GM08714 (cell line): Measurements from ENCODE around the gene GPR137B.

ENCODE experiments used
- H3K4me3 ChIP-seq: fragments of 200-500 bp; sonication (Bioruptor generic); 2 replicates; pipeline ENCODE4 v1.5.1; 2014; ENCODE audit warnings: mild to moderate bottlenecking, low read length, inconsistent platforms
- ZNF274 ChIP-seq: IDR thresholded peaks from 2 replicates; pipeline ENCODE4 v1.6.1; 2012; ENCODE audit warnings: mild to moderate bottlenecking, low read depth, low read length

The GPR137B gene

DNA sequence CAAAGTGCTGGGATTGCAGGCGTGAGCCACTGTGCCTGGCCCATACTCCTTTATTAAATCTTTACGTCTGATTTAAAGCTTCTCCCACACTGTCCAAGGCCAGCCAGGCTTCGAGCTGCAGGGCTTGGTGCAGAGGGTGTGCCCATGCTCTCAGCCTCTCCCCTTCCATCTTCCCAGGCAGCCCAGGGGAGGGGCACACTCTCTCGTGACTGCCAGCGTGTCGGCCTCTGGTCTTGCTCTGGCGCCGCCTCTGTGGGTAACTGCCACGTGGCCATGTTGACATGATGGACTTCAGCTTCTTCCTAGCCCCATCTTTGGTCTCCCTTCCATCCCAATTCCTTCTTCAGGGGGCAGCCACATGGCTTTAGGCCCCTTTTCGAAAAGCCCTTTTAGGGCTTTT lies 4.7 kb downstream of the GPR137B start:
- H3K4me3 ChIP-seq: no peak overlapping the region
- TF ChIP-seq ZNF274: no peak

DNA sequence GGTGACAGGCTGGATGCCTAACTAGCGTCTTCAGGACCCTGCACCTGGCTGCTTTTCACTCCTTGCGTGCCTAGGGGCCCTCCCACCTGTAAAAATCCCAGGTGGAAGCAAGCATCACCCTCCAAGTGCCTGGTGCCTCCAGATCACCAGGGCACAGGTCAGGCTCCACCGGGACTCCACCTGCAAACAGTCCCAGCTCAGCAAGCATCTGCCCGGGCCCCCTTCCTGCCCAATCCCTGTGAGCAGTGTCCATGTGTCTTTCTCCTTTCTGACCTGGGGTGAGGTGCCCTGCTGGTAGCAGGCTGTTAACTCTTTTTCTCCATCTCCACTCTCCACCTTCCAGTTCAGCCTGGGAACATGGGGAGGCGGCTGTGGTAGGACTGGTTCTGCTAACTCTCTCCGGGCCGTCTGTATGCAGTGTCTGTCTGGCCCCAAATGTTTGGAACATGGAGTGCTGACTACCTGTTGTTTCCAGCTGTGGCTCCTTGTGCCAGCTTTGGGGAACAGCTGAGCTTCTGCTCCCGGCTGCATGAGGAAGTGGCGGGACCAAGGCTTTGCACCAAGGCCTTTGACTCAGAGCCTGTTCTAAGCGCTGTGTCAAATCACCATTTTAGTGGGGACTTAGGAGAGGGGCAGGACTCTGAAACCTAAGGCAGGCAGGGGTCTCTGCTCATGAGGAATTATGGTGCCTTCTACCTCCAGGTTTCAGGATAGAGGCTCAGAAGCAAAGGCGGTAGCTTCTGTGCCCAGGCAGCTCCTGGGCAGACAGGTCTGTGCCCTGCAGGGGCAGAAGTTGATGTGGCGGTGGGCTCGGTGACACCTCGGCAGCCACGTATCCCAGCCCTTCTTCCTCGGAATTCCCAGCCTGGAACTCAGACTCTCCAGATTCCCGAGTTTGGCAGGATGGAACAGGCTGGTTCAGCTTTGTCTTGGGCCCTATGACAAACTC lies 5.5 kb downstream of the GPR137B start:
- H3K4me3 ChIP-seq: no peak overlapping the region
- no peak for TF ChIP-seq ZNF274

DNA sequence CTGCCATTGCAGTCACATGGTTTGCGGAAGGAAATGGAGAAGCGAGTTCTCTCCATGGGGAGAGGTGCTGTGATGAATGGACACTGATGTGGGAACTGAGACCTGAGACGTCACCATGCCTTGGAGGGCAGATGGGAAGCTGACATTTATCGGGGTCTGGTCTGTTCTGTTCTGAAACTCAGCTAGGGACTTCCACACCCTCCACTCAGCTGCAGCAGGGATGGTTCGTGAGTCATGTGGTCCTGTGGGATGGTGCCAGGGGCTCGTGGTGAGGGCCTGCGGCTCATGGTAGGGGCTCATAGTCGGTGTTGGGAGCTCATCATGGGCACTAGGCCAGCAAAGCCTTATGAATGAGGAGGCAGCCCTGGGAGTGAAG lies 6.1 kb downstream of the GPR137B start:
- H3K4me3 ChIP-seq: no peak overlapping the region
- TF ChIP-seq ZNF274: no peak

DNA sequence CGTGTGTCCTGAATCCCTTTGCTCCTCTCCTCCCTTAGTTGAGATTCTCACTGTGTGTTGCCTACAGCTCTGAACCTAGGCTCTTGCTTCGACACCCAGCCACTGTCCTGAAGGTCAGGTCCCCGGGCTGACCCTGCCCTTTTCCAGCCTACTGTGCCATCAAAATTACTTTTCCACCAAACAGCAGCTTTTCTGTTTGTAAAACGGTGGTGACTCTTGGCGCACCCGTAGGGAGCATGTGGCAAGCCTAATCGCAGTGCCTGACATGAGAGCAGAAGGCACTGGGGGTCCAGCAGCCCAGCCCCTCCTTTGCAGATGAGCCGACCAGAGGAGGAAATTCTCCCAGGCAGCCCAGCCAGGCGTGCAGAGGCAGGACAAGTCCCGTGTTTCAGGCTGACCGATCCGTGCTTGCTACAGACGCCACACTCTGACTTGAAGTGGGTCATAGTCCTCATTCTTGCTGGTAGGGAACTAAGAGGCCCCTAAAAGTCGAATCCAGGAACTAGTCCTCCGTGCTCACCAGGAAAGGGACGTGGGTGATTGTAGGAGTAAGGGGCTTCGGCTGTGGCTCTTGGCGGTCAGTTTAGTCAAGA lies 6.8 kb downstream of the GPR137B start:
- H3K4me3 ChIP-seq: no peak overlapping the region
- no peak for TF ChIP-seq ZNF274

DNA sequence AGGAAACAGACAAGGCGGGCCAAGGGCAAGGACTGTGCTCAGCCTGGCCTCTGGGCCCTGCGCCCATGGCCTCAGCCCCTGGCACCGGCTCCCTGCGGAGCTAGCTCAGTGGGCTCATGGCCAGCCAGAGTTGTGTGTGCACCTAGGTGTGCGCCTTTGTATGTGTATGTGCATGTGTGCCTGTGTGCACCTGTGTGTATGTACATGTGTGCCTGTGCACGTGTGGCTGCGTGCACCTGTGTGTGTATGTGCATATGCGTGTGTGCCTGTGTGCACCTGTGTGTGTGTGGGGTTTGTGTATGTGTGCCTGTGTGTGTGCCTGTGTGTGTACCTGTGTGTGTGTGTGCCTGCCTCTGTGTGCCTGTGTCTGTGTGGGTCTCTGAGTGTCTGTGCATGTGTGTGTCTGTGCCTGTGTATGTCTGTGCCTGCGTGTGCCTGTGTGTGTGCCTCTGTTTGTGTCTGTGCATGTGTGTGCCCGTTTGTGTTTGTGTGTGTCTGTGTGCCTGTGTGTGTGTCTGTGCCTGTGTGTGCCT lies 7.4 kb downstream of the GPR137B start:
- TF ChIP-seq ZNF274: no peak
- no peak overlapping the region for H3K4me3 ChIP-seq

DNA sequence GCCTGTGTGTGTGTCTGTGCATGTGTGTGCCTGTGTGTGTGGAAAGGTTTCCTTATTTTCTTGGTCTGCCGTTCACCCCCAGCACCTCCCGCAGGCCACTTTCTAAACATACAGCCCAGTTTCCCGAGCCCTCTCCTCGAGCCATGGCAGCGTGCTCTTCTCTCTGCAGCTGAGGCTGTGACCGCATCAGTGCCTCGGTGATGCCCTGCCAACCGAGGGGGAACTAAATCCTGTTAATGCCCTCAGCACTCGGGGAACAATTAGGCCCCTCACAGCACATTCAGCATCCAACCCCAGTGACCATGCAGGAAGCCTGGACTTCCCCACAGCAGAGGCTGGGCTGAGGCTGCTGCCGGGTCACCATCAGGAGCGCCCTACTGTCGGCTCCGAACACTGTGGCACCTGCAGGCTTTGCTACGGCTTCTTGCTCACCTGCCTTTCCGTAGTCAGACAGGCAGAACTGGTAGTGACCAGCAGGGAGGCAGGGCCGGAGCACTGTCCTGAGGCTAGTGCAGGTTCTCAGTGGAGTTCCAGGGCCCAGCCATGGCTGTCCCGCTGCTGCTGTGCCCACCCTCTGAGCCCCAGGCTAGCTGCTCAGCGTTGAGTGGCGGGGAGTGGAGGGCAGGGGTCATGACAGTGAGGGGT lies 8.1 kb downstream of the GPR137B start:
- TF ChIP-seq ZNF274: no peak
- H3K4me3 ChIP-seq: no peak overlapping the region

DNA sequence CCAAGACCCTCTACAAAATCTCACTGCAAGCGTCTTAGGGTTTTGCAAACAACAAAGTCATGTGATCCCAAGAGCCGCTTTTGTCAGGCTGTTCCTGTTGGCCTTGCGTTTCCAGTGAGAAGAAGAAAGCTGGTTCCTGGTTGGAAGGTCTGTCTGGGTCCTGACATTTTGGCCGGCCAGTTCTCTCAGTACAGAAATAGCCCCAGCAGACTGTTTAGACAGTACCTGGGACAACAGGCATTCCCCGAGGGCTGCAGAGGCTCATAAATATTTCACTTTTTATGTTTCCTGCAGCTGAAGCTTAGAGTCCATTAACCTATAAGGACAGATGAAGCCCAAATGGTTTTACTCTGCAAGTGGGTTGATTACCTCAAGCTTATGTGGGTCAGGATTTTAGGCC lies 8.6 kb downstream of the GPR137B start:
- no peak overlapping the region for H3K4me3 ChIP-seq
- no peak for TF ChIP-seq ZNF274

DNA sequence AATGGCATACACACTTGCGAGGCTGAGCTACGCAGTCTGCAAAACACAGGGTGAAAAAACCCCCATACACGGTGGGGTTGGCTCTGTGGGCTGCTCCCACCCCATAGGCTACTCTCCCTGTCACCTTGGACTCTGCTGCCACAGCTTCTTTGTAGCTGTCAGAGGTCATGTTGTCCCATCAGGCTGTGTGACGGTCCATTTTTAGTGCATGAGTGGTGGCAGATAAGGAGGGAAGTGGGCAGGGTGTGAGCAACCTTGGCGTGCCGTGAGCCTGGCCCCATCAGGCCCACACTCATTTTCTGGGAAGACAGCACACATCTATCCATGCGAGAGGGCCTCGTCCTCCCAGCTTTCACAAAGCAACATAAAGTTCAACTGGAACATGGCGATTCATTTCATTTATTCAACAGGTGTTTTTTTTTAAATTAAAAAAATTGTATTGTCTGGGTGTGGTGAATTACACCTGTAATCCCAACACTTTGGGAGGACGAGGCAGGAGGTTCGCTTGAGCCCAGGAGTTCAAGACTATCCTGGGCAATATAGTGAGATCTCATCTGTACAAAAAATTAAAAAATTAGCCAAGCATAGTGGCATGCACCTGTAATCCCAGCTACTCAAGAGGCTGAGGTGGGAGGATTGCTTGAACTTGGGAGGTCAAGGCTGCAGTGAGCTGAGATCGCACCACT lies 9.5 kb downstream of the GPR137B start:
- no peak for TF ChIP-seq ZNF274
- H3K4me3 ChIP-seq: no peak overlapping the region

DNA sequence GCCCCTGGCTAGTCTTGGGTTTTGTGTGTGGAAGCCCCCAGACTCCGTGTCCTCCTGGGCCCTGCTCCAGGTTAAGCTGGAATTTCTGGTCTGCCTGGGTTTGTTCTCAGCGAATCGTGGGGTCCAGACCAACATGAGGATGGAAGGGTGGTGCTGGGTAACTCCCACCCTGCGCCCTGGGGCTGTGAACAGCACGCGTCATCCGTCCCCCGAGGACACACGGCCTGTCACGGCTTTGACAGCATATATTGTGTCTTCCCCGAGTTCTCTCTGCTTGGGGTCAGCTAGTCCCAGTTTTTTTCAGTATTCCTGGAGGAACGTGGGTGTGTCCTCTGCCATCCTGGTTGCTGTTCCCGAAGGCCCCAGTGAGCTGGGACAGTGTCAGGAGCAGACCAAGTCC lies 11.8 kb downstream of the GPR137B start:
- no peak for TF ChIP-seq ZNF274
- no peak overlapping the region for H3K4me3 ChIP-seq

DNA sequence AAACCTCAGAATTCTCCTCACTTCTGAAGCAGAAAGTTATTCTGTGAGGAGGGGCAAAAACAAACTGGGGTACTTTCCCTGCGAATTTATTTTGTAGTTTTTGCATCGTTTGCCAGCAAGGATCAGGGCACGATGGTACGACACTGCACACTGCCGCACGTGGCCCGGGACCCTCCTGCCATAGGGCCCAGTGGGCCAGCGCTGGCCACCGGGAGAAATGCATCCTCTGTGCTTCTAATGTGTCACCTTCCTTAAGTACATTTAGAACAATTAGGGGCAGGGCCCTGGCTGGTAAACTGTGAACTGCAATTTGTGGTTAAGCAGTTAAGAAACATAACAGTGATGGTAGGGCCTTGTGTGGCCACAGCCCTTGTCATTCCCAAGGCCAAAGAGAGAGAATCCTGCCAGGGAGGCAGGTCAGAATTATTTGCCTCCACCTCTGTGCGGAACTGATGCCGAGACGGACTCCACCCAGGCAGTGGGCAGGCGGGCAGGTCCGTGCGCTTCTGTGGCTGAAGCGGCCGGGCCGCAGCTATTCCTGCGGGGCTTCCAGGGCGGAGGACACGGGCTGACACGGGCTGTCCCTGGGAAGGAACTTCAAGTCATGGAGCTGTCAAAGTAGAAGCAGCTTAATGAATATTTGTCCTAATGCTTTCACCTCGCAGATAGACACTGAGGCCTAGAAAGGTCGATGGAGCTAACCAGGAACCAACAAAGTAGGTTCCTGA lies 12.5 kb downstream of the GPR137B start:
- H3K4me3 ChIP-seq: no peak overlapping the region
- no peak for TF ChIP-seq ZNF274

DNA sequence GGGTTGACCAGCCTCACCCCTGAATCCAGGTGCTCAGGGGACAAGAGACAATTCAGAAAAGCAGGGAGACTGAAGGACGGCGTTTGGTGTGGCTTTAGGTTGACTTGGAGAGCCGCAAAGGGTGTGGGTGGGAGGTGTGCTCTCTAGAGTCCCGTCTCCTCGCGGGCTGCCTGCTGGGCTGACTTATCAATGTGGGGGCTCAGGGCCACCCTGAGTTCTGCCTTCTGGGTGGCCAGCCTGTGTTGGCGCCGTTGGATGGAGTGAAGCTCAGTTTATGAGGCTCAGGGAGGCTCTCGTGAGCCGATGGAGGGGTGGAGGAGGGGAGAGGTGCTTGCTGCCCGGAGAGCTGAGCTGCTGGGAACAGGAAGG lies 13.0 kb downstream of the GPR137B start:
- no peak overlapping the region for H3K4me3 ChIP-seq
- no peak for TF ChIP-seq ZNF274

DNA sequence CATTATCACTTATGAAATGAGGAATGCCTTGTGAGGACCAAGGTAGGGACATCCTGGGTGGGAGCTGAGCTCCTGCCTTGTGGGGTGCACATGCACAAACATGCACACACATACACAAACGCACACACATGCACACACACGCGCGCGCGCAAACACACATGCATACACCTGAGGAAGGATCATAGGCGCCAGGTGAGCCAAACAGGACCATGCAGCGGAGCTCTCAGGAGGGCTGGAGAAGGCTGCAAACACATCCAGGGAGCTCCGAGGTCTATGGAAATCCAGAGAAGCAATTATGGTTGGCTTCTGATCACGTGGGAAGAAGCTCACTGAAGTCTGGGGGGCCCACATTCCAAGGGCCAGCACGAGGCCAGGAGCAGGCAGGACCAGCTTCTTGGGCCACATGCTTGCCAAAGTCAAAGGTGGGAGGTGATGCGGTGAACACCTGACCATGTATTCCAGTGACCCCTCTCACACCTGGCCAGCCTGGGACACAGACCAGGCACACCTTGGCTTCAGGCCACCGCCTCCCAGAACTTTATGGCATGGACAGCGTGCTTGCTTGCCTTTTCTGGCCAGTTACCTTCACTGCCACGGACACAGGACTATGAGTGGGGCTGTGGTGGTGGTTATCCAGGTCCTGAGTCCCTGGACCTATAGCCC lies 13.6 kb downstream of the GPR137B start:
- H3K4me3 ChIP-seq: no peak overlapping the region; the same call in 1 of the 2 replicates
- TF ChIP-seq ZNF274: no peak
